K562 (cell line): ENCODE measurements around the gene AADAC. TPM values are rescaled to one million over a fixed set of nuclear protein-coding genes. Genes with fewer than 3 reads are reported as not detected.
"Not testable (repeated sequence)": the region's sequence is repeated elsewhere in the genome, so short reads cannot be mapped to it uniquely, and the experiment has no call there.

Experiments used
- ATAC-seq: fragments of 200-7000 bp; cut with Tn5 transposase; 3 replicates; pipeline ENCODE4 v1.9.1; 2020; ENCODE audit warnings: moderate library complexity
- BruUV-seq: library from RNA; stranded (reverse); fragments of 400-500 nt; replicated peaks from 2 replicates; lab custom pipeline; 2021; lab: Mats Ljungman, UMichigan
- CTCF ChIA-PET: fragments of 300-600 bp; formaldehyde crosslinking; extraction: SDS; loops from one replicate; lab custom pipeline; 2021; ENCODE audit warnings: low intra/inter-chr PET ratio; lab: Yijun Ruan, JAX
- POLR2A ChIA-PET: fragments of 300-600, 350-650 bp; sonication (Branson Sonifier 250); formaldehyde crosslinking; extraction: SDS; loops from one replicate; lab custom pipeline; 2021; ENCODE audit warnings: antibody characterized with exemption, inconsistent platforms; lab: Yijun Ruan, JAX
- DNase-seq, 4 experiments: peaks; one replicate each; pipeline versions ENCODE4 v3.0.0 to v3.0.0-alpha.2; 2011 to 2018; ENCODE audit warnings: low spot score in 3 of 4, mixed read lengths in 3 of 4; ENCODE audit errors: extremely low read depth in 1 of 4
- FAIRE-seq: peaks from 2 replicates; lab custom pipeline; 2011; peaks lifted over from hg19 to GRCh38; lab: Jason Lieb, UNC
- H2AFZ ChIP-seq: 2 replicates; pipeline ENCODE4 v1.6.0; 2011; ENCODE audit warnings: low read depth, low read length, control low read depth, inconsistent platforms
- H3K27ac ChIP-seq: fragments of 200-600 bp; 3 replicates; pipeline ENCODE4 v1.8.0; 2011; ENCODE audit warnings: low read depth, mild to moderate bottlenecking, control low read depth, inconsistent platforms, low read length, moderate library complexity, mixed read lengths; ENCODE audit errors: extremely low read depth
- H3K27me3 ChIP-seq, 2 experiments: fragments of 300-600 bp in 1 of 2; 2 replicates in 1 of 2; 3 replicates in 1 of 2; pipeline versions ENCODE4 v1.6.0 to v1.8.0; 2011; ENCODE audit warnings: inconsistent platforms in 2 of 2, low read length in 2 of 2, mild to moderate bottlenecking in 1 of 2, mixed read lengths in 1 of 2, moderate library complexity in 1 of 2; ENCODE audit not compliant: control insufficient read depth in 2 of 2, insufficient read depth in 2 of 2
- H3K36me3 ChIP-seq: fragments of 300-600 bp; 3 replicates; pipeline ENCODE4 v1.8.0; 2011; ENCODE audit warnings: mild to moderate bottlenecking, low read length, inconsistent platforms; ENCODE audit not compliant: control insufficient read depth, insufficient read depth
- H3K4me1 ChIP-seq, 2 experiments: fragments of 200-600 bp in 1 of 2; replicated peaks in 1 of 2; 2 replicates in 1 of 2; 3 replicates in 1 of 2; pipeline versions ENCODE4 v1.5.1 to v1.8.0; 2011; ENCODE audit warnings: inconsistent platforms in 2 of 2, low read length in 2 of 2, mild to moderate bottlenecking in 1 of 2, mixed read lengths in 1 of 2, moderate library complexity in 1 of 2; ENCODE audit not compliant: control insufficient read depth in 2 of 2, insufficient read depth in 2 of 2
- H3K4me2 ChIP-seq: 2 replicates; pipeline ENCODE4 v1.6.1; 2011; ENCODE audit warnings: low read length, control low read depth, inconsistent platforms, mixed read lengths; ENCODE audit not compliant: insufficient read depth
- H3K4me3 ChIP-seq: fragments of 200-600 bp; sonication (generic), shearing (Covaris generic); 2 replicates; pipeline ENCODE4 v1.5.1; 2016; ENCODE audit warnings: control low read depth, inconsistent platforms
- H3K79me2 ChIP-seq: fragments of 200-600 bp; 3 replicates; pipeline ENCODE4 v1.8.0; 2011; ENCODE audit warnings: low read length, inconsistent platforms; ENCODE audit not compliant: control insufficient read depth, insufficient read depth
- H3K9ac ChIP-seq, 2 experiments: 2 replicates each; pipeline versions ENCODE4 v1.6.0 to v1.6.1; 2011; ENCODE audit warnings: low read depth in 2 of 2, low read length in 2 of 2, control low read depth in 1 of 2, inconsistent platforms in 1 of 2, mild to moderate bottlenecking in 1 of 2, mixed read lengths in 1 of 2; ENCODE audit not compliant: insufficient read depth in 1 of 2
- H3K9me1 ChIP-seq: one replicate; pipeline ENCODE4 v1.6.0; 2011; ENCODE audit warnings: inconsistent platforms, mild to moderate bottlenecking, low read length, moderate library complexity; ENCODE audit not compliant: control insufficient read depth, insufficient read depth
- H3K9me3 ChIP-seq: replicated peaks from 2 replicates; pipeline ENCODE4 v1.5.1; 2011; ENCODE audit warnings: low read depth, low read length, inconsistent platforms; ENCODE audit not compliant: control insufficient read depth, insufficient read depth
- H4K20me1 ChIP-seq: replicated peaks from 2 replicates; pipeline ENCODE4 v1.6.1; 2011; ENCODE audit warnings: low read length, inconsistent platforms, mixed read lengths; ENCODE audit not compliant: control insufficient read depth, insufficient read depth
- CHD2 ChIP-seq: IDR thresholded peaks from 2 replicates; pipeline ENCODE4 v1.6.1; 2011; ENCODE audit warnings: low read depth, low read length
- CXXC5 ChIP-seq: fragments of 250-450 bp; sonication (Bioruptor Pico); IDR thresholded peaks from 2 replicates; pipeline ENCODE4 v1.8.0; 2022; ENCODE audit warnings: inconsistent platforms, mild to moderate bottlenecking, moderate library complexity
- EHMT2 ChIP-seq: fragments of 450-650 bp; IDR thresholded peaks from 2 replicates; pipeline ENCODE4 v1.6.1; 2018; ENCODE audit warnings: antibody characterized with exemption
- NFRKB ChIP-seq: fragments of 450-650 bp; IDR thresholded peaks from 2 replicates; pipeline ENCODE4 v1.6.1; 2016; ENCODE audit warnings: low read depth
- PRPF4 ChIP-seq: fragments of 200-400 bp; formaldehyde crosslinking; IDR thresholded peaks from one replicate; pipeline ENCODE4 v1.6.1; 2017; ENCODE audit warnings: low read length, low read depth, mild to moderate bottlenecking; ENCODE audit not compliant: insufficient read depth, poor library complexity, severe bottlenecking
- RB1 ChIP-seq: fragments of 450-650 bp; IDR thresholded peaks from 2 replicates; pipeline ENCODE4 v1.6.1; 2017; ENCODE audit warnings: low read depth, mild to moderate bottlenecking
- WGBS: fragments of 100-300 bp; shearing (Covaris generic); methylation state at CpG from one replicate; pipeline ENCODE4 v1.1.6; 2016; ENCODE audit warnings: low coverage, mixed read lengths; ENCODE audit not compliant: insufficient coverage; ENCODE audit errors: missing lambda C conversion rate; 5-methylcytosine and 5-hydroxymethylcytosine counted together
- in situ Hi-C: fragments of 300-500 bp; cut with MboI; formaldehyde crosslinking; loops from 4 replicates; pipeline ENCODE4 v1.15.0; 2018; ENCODE audit warnings: inconsistent platforms, mixed read lengths
- intact Hi-C: fragments of 100-400 bp; cut with micrococcal nuclease; formaldehyde crosslinking; loops from 2 replicates; pipeline ENCODE4 v1.14.2; 2022
- polyA plus RNA-seq, 8 experiments: library from polyadenylated mRNA; depleted of rRNA in 4 of 8; stranded (reverse) in 5 of 8; unstranded in 3 of 8; fragments of >200 nt; fragmentation: Nextera tagmentation in 2 of 8; fragmentation: Illumina TruSeq in 1 of 8; extraction: Ambion mirVana in 2 of 8; extraction: Trizol in 1 of 8; gene quantifications; 2 replicates each; pipeline versions ENCODE4 v1.2.1 to v1.2.3, GENCODE V29; 2011 to 2014; ENCODE audit warnings: inconsistent platforms in 1 of 8, missing spikeins in 1 of 8
- total RNA-seq, 7 experiments: library from RNA; depleted of rRNA in 6 of 7; stranded (reverse); fragments of >200 nt in 6 of 7; fragmentation: Illumina TruSeq in 2 of 7; extraction: Trizol in 2 of 7; gene quantifications; 2 replicates each; pipeline versions ENCODE4 v1.2.1 to v1.2.3, GENCODE V29; 2011 to 2021; ENCODE audit warnings: low replicate concordance in 1 of 7

AADAC gene
- total and polyA plus RNA-seq, 9 of the 15 experiments (the other 6 are each of a cell fraction or from before 2014, with no cell fraction given): 0.47 TPM; not detected in 8

- Histone ChIP-seq H4K20me1 (no peaks in the 10 kb centered on the region), H2AFZ (no peak overlapping the region), H3K4me2 (no peak overlapping the region), H3K36me3 (no peaks in the 10 kb centered on the region), H3K9me3 (peaks cover 2% of the 10 kb centered on the region; the same call in 1 of the 2 replicates), H3K79me2 (no peaks in the 10 kb centered on the region), H3K4me3 (no peak overlapping the region), H3K9me1 (no peaks in the 10 kb centered on the region), H3K27ac (no peak overlapping the region), H3K9ac (no peak overlapping the region), H3K4me1 (peaks cover 0 to 5% of the 10 kb centered on the region in 2 experiments; a peak in 1 of 5 replicates), H3K27me3 (no peaks in the 10 kb centered on the region)
- ATAC-seq (no peak), DNase-seq (no peak), FAIRE-seq (no peak)
- POLR2A ChIA-PET: interaction anchor here (0.6 to 1.0 kb wide), 2 partner anchors 11 to 74 kb away, joined by 3 read pairs; no protein-coding TSS in a partner anchor
- in situ Hi-C loops: no loop called here
- CTCF ChIA-PET: no interaction called here
- no TSS peak for BruUV-seq
- intact Hi-C loops: no loop called here
- TF ChIP-seq EHMT2 (no peak), RB1 (no peak), CHD2 (no peak), PRPF4 (no peak), NFRKB (no peak), CXXC5 (CRISPR knock-in tag) (no peak)
- 13% methylated on average over 1 of the region's 1 CpG for WGBS
Observed at GRCh38 chr3:151789853-151790463, 24.0 kb upstream of the AADAC start.

GRCh38 chr3:151790763-151791162, 23.2 kb upstream of the AADAC start:
- BruUV-seq, FAIRE-seq, H3K79me2 ChIP-seq, intact Hi-C loops, H3K27me3 ChIP-seq, H3K27ac ChIP-seq, H3K4me3 ChIP-seq, H2AFZ ChIP-seq, ATAC-seq, H3K9me1 ChIP-seq, CTCF ChIA-PET, H4K20me1 ChIP-seq, H3K9ac ChIP-seq, H3K9me3 ChIP-seq, H3K4me1 ChIP-seq, H3K4me2 ChIP-seq, H3K36me3 ChIP-seq, in situ Hi-C loops, DNase-seq: not testable (repeated sequence)
- 48% methylated on average over 2 of the region's 2 CpGs for WGBS
- POLR2A ChIA-PET: interaction anchor here (0.6 kb wide), 1 partner anchor 120 kb away, joined by 3 read pairs; no protein-coding TSS in a partner anchor
